ENCODE data around the gene INHA.

DNA sequence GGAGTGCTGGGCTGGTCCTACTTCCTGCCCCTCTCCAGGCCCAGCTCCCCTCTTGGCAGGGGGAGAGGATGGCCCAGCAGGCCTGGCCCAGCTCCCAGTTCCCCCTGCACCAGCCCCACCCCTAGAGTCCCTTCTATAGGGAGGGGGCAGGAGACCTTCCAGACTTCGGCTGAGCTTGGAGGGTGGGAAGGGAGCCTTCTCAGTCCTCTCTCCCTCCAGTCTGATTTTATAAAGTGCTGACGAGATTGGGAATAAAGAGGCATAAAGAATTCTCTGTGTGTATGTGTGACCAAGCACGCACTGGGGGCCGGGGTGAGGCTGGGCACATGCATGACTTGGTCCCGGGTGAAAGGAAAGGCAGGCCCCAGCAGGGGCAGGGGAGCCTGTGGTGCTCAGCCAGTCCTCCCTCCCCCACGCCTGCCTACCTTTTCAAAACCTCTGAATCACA is 33.6 kb upstream of the INHA start:
- TF ChIP-seq, protein P1, sequence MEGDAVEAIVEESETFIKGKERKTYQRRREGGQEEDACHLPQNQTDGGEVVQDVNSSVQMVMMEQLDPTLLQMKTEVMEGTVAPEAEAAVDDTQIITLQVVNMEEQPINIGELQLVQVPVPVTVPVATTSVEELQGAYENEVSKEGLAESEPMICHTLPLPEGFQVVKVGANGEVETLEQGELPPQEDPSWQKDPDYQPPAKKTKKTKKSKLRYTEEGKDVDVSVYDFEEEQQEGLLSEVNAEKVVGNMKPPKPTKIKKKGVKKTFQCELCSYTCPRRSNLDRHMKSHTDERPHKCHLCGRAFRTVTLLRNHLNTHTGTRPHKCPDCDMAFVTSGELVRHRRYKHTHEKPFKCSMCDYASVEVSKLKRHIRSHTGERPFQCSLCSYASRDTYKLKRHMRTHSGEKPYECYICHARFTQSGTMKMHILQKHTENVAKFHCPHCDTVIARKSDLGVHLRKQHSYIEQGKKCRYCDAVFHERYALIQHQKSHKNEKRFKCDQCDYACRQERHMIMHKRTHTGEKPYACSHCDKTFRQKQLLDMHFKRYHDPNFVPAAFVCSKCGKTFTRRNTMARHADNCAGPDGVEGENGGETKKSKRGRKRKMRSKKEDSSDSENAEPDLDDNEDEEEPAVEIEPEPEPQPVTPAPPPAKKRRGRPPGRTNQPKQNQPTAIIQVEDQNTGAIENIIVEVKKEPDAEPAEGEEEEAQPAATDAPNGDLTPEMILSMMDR (IDR thresholded peaks at IDR 0.05; ENCODE audit: low read length) = no peak
- TF ChIP-seq EZH2 (optimal IDR thresholded peaks at IDR 0.05; ENCODE audit: low read depth, low read length) = no peak
- no peak for TF ChIP-seq EZH2phosphoT487 (IDR thresholded peaks at IDR 0.05; ENCODE audit: low read length)
